SK-N-SH (cell line): ENCODE results near the gene THOC6. TPM values are rescaled to one million over a fixed set of nuclear protein-coding genes. Genes with fewer than 3 reads are reported as not detected.

ENCODE experiments used
- CTCF ChIA-PET: fragments of 300-600, 350-600 bp; formaldehyde crosslinking; extraction: SDS; loops from one replicate; lab custom pipeline; 2021; lab: Yijun Ruan, JAX
- POLR2A ChIA-PET: fragments of 350-600 bp; sonication (Branson Sonifier 250); formaldehyde crosslinking; extraction: SDS; loops from one replicate; lab custom pipeline; 2020; ENCODE audit warnings: antibody characterized with exemption, inconsistent platforms; lab: Yijun Ruan, JAX
- DNase-seq: peaks from one replicate; pipeline ENCODE4 v3.0.0; 2012
- H2AFZ ChIP-seq: fragments of 200-600 bp; sonication (generic); 2 replicates; pipeline ENCODE4 v1.8.1; 2016; ENCODE audit warnings: antibody characterized with exemption, mild to moderate bottlenecking, low read depth
- H3F3A ChIP-seq: fragments of 200-600 bp; sonication (generic); replicated peaks from 2 replicates; pipeline ENCODE3; 2016; ENCODE audit warnings: antibody characterized with exemption, mild to moderate bottlenecking; ENCODE audit not compliant: insufficient read depth
- H3K27ac ChIP-seq, 2 experiments: fragments of 200-500 bp in 1 of 2; fragments of 200-600 bp in 1 of 2; sonication (Bioruptor generic) in 1 of 2; sonication (generic), shearing (Covaris generic) in 1 of 2; 2 replicates each; pipeline versions ENCODE4 v1.5.1 to v1.6.1; 2014 to 2016; ENCODE audit warnings: low read depth in 2 of 2, inconsistent platforms in 1 of 2, low read length in 1 of 2, mild to moderate bottlenecking in 1 of 2, mixed read lengths in 1 of 2
- H3K27me3 ChIP-seq: fragments of 200-600 bp; sonication (generic), shearing (Covaris generic); 2 replicates; pipeline ENCODE4 v1.6.1; 2016; ENCODE audit warnings: mixed run types; ENCODE audit not compliant: insufficient read depth
- H3K36me3 ChIP-seq, 2 experiments: fragments of 200-500 bp in 1 of 2; fragments of 200-600 bp in 1 of 2; sonication (Bioruptor generic) in 1 of 2; sonication (generic) in 1 of 2; replicated peaks in 1 of 2; 2 replicates each; pipeline versions ENCODE3 to v1.5.1; 2014 to 2016; ENCODE audit warnings: low read length in 1 of 2, mild to moderate bottlenecking in 1 of 2; ENCODE audit not compliant: insufficient read depth in 2 of 2, control insufficient read depth in 1 of 2
- H3K4me1 ChIP-seq, 2 experiments: fragments of 200-500 bp in 1 of 2; fragments of 200-600 bp in 1 of 2; sonication (Bioruptor generic) in 1 of 2; sonication (generic), shearing (Covaris generic) in 1 of 2; 2 replicates each; pipeline versions ENCODE4 v1.5.1 to v1.6.1; 2014 to 2016; ENCODE audit warnings: low read depth in 1 of 2, low read length in 1 of 2, mixed run types in 1 of 2; ENCODE audit not compliant: insufficient read depth in 2 of 2, control insufficient read depth in 1 of 2
- H3K4me2 ChIP-seq: fragments of 200-600 bp; sonication (generic), shearing (Covaris generic); 2 replicates; pipeline ENCODE4 v1.6.1; 2017; ENCODE audit warnings: mixed run types
- H3K4me3 ChIP-seq, 2 experiments: fragments of 200-500 bp in 1 of 2; fragments of 200-600 bp in 1 of 2; sonication (Bioruptor generic) in 1 of 2; sonication (generic), shearing (Covaris generic) in 1 of 2; 2 replicates each; pipeline versions ENCODE4 v1.5.1 to v1.8.1; 2014 to 2016; ENCODE audit warnings: low read depth in 2 of 2, inconsistent platforms in 1 of 2, low read length in 1 of 2, mild to moderate bottlenecking in 1 of 2, mixed read lengths in 1 of 2, moderate library complexity in 1 of 2
- H3K79me2 ChIP-seq: fragments of 200-600 bp; sonication (generic); 2 replicates; pipeline ENCODE4 v1.8.1; 2017; ENCODE audit warnings: mild to moderate bottlenecking; ENCODE audit not compliant: insufficient read depth
- H3K9ac ChIP-seq: fragments of 200-600 bp; sonication (generic); 2 replicates; pipeline ENCODE4 v1.6.1; 2017; ENCODE audit warnings: mixed run types
- H3K9me2 ChIP-seq: fragments of 200-600 bp; sonication (generic); 2 replicates; pipeline ENCODE4 v1.6.1; 2017; ENCODE audit warnings: mixed run types
- H3K9me3 ChIP-seq: fragments of 200-600 bp; sonication (generic); 2 replicates; pipeline ENCODE4 v1.6.1; 2017; ENCODE audit warnings: mixed run types, mild to moderate bottlenecking, moderate library complexity
- H4K20me1 ChIP-seq: fragments of 200-600 bp; sonication (generic); 2 replicates; pipeline ENCODE4 v1.6.1; 2017; ENCODE audit warnings: mild to moderate bottlenecking, mixed run types; ENCODE audit not compliant: insufficient read depth
- CHD2 ChIP-seq: fragments of 150-350 bp; IDR thresholded peaks from 2 replicates; pipeline ENCODE4 v1.6.1; 2018; ENCODE audit warnings: low read length; ENCODE audit not compliant: partially characterized antibody
- CTCF ChIP-seq: fragments of 200-600 bp; sonication (generic); IDR thresholded peaks from 2 replicates; pipeline ENCODE4 v1.6.1; 2017; ENCODE audit warnings: antibody characterized with exemption, mild to moderate bottlenecking, moderate library complexity
- FOXM1 ChIP-seq: IDR thresholded peaks from 2 replicates; pipeline ENCODE4 v1.4.0; 2012; ENCODE audit warnings: low read depth, mild to moderate bottlenecking
- MEF2A ChIP-seq: IDR thresholded peaks from 2 replicates; pipeline ENCODE4 v1.4.0; 2012; ENCODE audit warnings: low read depth, borderline replicate concordance
- NRF1 ChIP-seq: IDR thresholded peaks from 2 replicates; pipeline ENCODE4 v1.6.1; 2012; ENCODE audit warnings: low read depth, mild to moderate bottlenecking, low read length
- RAD21 ChIP-seq: IDR thresholded peaks from 2 replicates; pipeline ENCODE4 v1.6.1; 2012; ENCODE audit warnings: mild to moderate bottlenecking, low read length
- SIN3A ChIP-seq: IDR thresholded peaks from 2 replicates; pipeline ENCODE4 v1.6.1; 2012; ENCODE audit warnings: low read depth, mild to moderate bottlenecking, low read length, moderate library complexity, borderline replicate concordance
- SMC3 ChIP-seq: IDR thresholded peaks from 2 replicates; pipeline ENCODE4 v1.6.1; 2012; ENCODE audit warnings: low read depth, low read length, improper control_type of control experiment
- YY1 ChIP-seq: IDR thresholded peaks from 2 replicates; pipeline ENCODE4 v1.4.0; 2012; ENCODE audit warnings: low read depth, mild to moderate bottlenecking
- WGBS: methylation state at CpG from one replicate; pipeline ENCODE4 v1.1.6; 2017; ENCODE audit warnings: low lambda C conversion rate; 5-methylcytosine and 5-hydroxymethylcytosine counted together
- polyA plus RNA-seq, 3 experiments: library from polyadenylated mRNA; depleted of rRNA; stranded (reverse); fragments of >200 nt; gene quantifications; 2 replicates each; pipeline ENCODE4 v1.2.3, GENCODE V29; 2012
- TF ChIP-seq, protein P1 (sequence below): fragments of 150-350 bp; IDR thresholded peaks from 2 replicates; pipeline ENCODE4 v1.6.1; 2016; ENCODE audit warnings: mild to moderate bottlenecking, low read depth, low read length
- TF ChIP-seq, protein P2 (sequence below): IDR thresholded peaks from 2 replicates; pipeline ENCODE4 v1.4.0; 2012; ENCODE audit warnings: low read depth, borderline replicate concordance
- TF ChIP-seq, protein P3 (sequence below): IDR thresholded peaks from 2 replicates; pipeline ENCODE4 v1.4.0; 2012; ENCODE audit warnings: low read depth

THOC6 gene
- polyA plus RNA-seq, 1 of the 3 experiments (the other 2 are of a cell fraction): 37.7 TPM

GRCh38 chr16:2983706-2984136 lies 40.1 kb upstream of the THOC6 start:
- WGBS: 19% methylated on average over 28 of the region's 42 CpGs
- Histone ChIP-seq H3F3A (peaks cover 10% of the 10 kb centered on the region), H3K36me3 (no peaks in the 10 kb centered on the region), H3K9me3 (no peaks in the 10 kb centered on the region), H3K79me2 (peaks cover 12% of the 10 kb centered on the region; the same call in 1 of the 2 replicates), H3K4me1 (peaks cover 4 to 24% of the 10 kb centered on the region in 2 experiments; a peak in 2 of 4 replicates), H3K27ac (no peak overlapping the region), H4K20me1 (no peaks in the 10 kb centered on the region), H2AFZ (0 out of 2 replicates have a peak overlapping the region, but pooled peaks have one; percentile 35), H3K27me3 (no peaks in the 10 kb centered on the region), H3K4me3 (peak overlapping the region; percentile 13 to 57; a peak in 1 of 4 replicates), H3K4me2 (no peak overlapping the region), H3K9ac (no peak overlapping the region), H3K9me2 (no peaks in the 10 kb centered on the region)
- ChIA-PET CTCF (interaction anchor here (1.0 to 3.1 kb wide), 5 partner anchors 9 to 57 kb away, joined by 3 to 25 read pairs (median 5); partner anchors contain the start of gene KREMEN2), POLR2A (no interaction called here)
- peak; percentile 96 for DNase-seq
- TF ChIP-seq RAD21: peak; percentile 77
- TF ChIP-seq, protein P1, sequence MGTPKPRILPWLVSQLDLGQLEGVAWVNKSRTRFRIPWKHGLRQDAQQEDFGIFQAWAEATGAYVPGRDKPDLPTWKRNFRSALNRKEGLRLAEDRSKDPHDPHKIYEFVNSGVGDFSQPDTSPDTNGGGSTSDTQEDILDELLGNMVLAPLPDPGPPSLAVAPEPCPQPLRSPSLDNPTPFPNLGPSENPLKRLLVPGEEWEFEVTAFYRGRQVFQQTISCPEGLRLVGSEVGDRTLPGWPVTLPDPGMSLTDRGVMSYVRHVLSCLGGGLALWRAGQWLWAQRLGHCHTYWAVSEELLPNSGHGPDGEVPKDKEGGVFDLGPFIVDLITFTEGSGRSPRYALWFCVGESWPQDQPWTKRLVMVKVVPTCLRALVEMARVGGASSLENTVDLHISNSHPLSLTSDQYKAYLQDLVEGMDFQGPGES: no peak
- no peak for TF ChIP-seq MEF2A
- TF ChIP-seq NRF1: no peak
- peak; percentile 37; the same call in 1 of the 2 replicates for TF ChIP-seq SMC3
- TF ChIP-seq CHD2: peak; percentile 92
- no peak for TF ChIP-seq YY1
- peak; percentile 43; the same call in 1 of the 2 replicates for TF ChIP-seq SIN3A
- TF ChIP-seq, protein P2, sequence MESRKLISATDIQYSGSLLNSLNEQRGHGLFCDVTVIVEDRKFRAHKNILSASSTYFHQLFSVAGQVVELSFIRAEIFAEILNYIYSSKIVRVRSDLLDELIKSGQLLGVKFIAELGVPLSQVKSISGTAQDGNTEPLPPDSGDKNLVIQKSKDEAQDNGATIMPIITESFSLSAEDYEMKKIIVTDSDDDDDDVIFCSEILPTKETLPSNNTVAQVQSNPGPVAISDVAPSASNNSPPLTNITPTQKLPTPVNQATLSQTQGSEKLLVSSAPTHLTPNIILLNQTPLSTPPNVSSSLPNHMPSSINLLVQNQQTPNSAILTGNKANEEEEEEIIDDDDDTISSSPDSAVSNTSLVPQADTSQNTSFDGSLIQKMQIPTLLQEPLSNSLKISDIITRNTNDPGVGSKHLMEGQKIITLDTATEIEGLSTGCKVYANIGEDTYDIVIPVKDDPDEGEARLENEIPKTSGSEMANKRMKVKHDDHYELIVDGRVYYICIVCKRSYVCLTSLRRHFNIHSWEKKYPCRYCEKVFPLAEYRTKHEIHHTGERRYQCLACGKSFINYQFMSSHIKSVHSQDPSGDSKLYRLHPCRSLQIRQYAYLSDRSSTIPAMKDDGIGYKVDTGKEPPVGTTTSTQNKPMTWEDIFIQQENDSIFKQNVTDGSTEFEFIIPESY: no peak
- TF ChIP-seq, protein P3, sequence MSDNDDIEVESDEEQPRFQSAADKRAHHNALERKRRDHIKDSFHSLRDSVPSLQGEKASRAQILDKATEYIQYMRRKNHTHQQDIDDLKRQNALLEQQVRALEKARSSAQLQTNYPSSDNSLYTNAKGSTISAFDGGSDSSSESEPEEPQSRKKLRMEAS: peak; percentile 67; the same call in 1 of the 2 replicates
- TF ChIP-seq FOXM1: no peak
- peak; percentile 89 for TF ChIP-seq CTCF
